HTERT RPE-1 (cell line): ENCODE data around the gene NAA80.

Experiments
- in situ Hi-C: fragments of 300-500 bp; cut with MboI; formaldehyde crosslinking; loops from 4 replicates; pipeline ENCODE4 v1.14.3; 2020; ENCODE audit warnings: low sequenced_read_pairs

The NAA80 gene

DNA sequence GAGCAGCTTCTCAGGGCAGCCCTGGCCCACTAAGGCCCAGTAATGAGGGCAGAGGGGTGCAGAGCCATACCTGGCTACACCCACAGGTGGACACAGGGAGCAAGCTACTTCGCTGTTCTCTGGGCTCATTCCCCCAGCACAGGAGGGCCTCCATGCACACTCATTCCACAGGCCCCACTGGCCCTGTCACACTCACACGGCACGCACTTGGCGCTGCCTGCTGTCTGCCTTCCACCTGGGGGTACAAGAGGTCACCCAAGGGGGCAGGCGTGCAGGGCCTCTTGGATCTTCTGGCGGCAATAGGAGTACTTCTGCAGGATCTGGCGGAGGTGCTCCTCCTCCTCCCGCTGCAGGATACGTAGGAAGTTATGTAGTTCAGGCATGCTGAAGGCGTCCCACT, 31.1 kb upstream of the NAA80 start:
- in situ Hi-C loops = no loop called here

DNA sequence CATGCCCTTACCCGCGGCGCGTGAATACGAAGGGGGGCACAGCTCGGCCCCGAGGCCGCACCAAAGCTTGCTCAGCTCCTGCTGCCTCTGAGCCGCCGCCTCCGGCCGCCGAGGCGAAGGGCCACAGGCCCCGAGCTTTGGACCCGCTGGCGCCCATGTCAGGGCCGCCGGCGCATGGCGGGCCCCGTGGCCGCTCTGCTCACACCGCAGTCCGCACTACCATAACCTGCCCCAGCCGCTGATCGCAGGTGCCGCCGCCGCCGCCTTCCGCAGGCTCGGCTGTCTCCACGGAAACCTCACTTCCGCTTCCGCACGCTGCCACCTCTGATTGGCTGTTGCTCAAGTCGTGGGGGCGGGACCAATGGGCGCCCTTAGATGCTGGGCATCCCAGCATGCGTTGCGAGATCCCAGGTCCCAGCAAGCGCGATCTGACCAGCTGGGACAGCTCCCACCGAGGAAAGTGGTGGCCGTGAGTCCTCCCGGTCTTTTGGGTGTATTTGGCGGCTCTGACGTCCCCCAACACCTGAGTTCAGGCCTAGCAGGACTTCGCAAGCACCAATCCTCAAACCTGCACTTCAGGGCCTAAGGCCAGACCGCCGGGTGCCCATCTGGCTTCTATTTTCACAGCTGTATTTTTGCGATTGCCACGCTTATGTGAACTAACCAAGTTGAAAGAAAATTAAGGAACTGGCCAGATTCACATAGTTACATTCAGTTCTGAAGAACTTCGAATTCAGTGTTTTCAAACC, 28.9 kb upstream of the NAA80 start, which contains the start of gene TUSC2:
Gene TUSC2 (minus strand): TSS at position 281 of the 749 bp plus-strand sequence. CDS start 124 bp downstream, at position 157.
- in situ Hi-C loops = no loop called here

DNA sequence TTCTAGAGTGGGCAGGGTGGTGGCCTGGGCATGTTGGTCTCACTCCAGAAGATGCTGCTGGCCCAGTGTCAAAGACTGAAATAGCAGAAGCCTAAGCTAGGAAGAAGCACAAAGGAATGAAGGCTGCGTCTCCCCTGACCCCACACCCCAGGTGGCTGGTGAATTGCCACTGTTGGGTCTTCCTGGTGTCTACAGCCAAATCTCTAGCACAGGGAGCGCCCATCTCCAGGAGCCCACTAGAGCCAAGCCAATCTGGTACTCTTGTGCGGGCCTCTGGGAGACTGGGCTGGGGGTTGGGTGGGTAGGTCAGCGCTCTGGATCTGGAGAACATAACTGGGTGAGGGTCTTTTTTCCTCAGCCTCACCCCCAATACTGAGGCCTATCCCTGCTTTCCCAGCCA, 27.9 kb upstream of the NAA80 start:
- in situ Hi-C loops = no loop called here

DNA sequence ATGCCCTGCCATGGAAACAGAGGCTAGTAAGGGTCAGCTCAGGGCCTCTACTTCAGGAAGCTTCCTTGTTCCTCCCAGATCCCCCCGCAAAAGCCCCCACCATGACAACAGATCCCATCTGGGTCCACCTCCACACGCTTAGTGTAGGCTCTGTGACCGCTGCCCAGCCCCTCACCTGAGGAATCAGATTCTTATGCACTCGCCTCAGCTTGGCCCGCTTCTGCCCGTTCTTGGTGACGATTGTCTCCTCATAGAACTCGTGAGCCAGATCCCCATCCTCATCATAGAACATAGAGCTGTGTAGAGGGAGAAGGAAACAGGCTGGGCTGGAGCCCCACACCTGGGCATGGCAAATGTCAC, 27.0 kb upstream of the NAA80 start:
- in situ Hi-C loops = no loop called here

DNA sequence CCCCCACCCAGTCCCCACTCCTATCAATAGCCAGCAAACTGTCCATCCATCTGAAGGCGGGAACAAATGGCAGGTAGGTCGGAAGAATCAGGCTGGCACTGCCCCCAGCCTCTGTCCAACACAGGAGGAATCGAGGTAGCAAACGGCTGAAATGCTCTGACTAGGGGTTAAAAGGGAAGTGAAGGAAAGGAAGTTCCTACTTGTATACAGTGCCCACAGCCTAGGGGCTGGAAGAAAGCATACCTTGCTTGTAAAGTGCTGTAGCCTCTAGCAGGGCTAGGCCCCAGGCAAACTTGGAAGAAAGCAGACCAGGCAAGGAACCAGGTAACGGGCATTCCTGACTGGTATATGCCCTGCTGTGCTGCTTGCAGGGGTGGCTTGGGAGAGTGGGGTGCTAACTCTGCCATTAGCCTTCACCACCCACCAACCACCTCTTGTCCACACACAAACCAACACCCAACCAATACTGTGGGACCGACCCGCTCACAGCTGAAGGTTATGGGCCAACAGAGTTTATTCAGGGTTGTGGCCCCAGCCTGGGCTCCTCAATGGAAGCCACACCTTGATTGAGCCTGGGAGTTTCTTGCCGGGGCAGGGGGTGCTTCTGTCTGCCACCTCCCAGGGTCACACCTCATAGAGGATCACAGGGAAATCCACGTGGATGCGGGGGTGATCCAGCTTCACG, 26.4 kb upstream of the NAA80 start:
- in situ Hi-C loops = no loop called here

DNA sequence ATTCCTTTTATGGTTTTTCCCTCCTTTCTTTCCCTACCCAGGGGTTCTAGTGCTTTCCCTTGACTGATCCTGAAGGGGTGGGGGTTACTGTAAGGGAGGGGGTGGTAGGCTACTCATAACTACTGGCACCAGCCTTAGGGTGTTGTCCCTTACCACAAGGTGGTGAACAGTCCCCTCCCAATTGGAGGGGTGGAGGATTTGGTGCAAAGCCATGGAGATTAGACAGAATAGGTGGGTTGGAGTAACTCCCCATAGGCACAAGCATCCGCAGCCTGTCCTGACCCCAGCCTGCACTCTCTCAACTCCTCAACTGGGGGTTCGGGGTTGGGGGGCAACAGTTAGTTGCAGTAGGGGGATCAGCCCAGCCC, 25.9 kb upstream of the NAA80 start:
- in situ Hi-C loops = no loop called here

DNA sequence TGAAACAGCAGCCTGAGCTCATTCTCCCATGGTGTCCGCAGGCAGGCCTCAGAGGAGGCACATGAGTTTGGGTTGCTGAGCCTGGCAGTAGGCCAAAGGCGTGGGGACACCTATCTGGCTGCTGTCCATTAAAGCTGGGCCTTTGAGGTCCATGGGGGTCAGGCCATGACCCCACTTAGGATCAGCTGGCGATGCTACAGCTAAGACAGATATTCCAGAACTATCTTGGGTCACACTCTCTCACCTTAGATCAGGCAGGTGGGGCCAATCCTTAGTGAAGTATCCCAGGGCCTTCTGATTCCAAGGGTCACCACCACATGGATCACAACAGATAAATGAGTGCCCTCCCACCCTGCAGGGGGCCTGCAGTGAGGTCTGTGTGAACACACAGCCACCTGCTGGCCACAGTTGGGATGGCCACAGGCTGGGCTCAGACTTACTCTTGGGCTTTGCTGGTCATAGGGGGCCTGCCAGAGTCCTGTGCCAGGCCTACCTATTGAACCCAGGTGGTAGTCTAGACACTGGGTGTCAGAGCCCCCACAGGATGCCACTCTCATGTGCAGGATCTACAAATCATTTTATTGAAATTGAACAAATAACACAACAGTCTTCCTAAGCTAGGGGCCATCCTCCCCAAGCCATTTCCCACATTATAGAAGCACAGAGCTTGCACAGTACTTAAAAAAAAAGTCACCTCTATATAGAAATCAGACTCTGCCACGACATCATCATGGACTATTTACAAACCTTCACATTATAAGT, 25.3 kb upstream of the NAA80 start:
- in situ Hi-C loops = no loop called here

DNA sequence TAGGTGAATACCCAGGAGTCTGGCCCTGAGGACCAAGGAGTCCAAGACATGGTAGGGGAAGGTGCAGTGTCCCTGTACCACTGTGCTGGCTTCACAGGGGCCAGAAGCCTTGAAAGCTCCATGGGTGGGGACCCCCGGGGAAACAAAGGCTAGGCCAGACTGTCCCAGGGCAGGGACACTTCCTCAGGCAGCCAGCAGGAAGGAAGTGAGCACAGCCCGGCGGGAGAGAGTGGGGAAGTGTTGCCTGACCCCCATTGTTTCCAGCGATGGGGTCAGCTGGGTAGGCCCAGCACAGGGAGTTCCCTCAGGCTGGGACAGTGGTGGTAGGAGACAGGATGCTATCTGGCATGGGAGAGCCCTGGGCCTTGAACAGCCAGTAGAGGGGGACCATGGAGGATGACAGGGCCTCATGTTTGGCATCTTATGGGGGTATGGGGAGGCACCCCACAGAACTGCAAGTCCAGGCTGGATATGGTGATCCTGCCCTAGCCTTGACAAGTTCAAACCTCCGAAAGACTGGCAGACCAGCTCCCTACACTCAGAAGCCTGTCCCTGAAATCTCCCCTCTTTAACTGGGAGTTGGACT, 24.5 kb upstream of the NAA80 start:
- in situ Hi-C loops = no loop called here

DNA sequence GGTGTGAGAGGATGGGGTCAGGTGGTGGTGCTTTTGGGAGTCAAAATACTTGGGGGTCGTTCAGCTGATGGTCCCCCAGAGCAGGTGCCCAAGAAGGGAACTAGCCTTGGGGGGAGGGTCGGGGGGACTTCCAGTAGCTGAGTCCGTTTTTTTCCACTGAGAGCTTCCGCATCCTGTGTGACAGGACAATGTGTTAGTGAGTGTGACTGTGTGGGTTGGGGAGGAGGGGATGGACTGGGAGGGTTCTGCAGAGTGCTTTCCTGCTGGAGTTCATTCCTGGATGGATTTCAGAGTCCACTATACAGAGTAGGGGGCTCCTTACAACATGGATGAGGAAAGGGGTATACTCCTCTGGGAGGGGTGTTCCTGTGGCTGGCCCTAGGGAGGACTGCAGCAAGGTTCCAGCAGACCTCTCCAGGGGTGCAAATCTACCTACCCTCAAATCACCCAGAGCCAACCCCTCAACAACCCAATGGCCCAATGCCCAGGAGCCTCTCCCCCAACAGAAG, 23.9 kb upstream of the NAA80 start:
- in situ Hi-C loops = no loop called here

DNA sequence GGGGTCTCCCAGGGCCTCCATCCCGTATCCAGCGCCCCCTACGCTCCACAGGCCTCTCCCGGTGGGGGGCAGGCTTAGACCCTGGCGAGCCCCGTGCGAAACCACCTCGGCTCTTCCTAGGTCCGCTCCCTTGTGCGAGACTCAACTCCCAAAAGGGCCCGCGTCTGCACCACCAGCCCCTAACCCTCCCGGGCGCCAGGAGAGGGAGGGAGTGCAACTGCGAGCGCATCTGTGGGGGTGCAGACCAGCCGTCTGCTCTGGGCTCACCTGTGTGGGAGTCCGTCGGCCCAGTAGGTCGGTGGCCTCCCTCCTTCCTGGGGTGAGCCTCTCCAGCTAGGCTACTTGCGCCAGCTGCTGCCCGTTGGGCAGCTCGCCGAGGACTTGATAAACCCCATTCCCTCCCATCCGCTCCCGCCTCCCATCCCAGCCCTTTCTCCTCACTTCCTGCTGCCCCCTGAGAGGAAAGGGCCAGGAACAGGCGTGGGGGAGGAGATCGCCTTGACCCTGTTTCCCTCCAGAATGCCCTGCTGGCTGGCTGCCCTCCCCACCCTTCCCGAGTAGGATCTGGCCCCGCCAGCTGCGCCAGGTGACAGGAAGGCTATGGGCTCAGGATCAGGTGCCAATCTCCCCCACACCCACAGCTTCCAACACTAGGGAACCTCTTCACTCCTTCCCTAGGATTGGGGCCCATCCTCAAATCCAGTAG, 23.3 kb upstream of the NAA80 start, which contains the start of gene HYAL2:
Gene HYAL2 (minus strand): TSS at position 360 of the 706 bp plus-strand sequence. CDS start 2,256 bp downstream, outside the sequence.
- in situ Hi-C loops = no loop called here

DNA sequence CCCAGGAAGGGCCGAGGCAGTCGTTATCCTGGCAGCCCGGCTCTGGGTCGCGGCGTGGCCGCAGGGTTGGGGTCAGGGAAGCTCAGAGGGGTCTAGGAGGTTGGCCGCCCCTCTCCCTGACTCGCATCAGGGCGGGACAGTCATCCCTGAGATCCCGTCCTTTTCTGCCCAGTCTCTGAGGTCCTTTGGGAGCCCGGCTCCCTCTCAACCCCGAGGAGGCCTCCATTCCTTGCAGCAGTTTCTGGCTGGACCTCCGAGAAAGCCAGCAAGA, 22.8 kb upstream of the NAA80 start:
- in situ Hi-C loops = no loop called here

DNA sequence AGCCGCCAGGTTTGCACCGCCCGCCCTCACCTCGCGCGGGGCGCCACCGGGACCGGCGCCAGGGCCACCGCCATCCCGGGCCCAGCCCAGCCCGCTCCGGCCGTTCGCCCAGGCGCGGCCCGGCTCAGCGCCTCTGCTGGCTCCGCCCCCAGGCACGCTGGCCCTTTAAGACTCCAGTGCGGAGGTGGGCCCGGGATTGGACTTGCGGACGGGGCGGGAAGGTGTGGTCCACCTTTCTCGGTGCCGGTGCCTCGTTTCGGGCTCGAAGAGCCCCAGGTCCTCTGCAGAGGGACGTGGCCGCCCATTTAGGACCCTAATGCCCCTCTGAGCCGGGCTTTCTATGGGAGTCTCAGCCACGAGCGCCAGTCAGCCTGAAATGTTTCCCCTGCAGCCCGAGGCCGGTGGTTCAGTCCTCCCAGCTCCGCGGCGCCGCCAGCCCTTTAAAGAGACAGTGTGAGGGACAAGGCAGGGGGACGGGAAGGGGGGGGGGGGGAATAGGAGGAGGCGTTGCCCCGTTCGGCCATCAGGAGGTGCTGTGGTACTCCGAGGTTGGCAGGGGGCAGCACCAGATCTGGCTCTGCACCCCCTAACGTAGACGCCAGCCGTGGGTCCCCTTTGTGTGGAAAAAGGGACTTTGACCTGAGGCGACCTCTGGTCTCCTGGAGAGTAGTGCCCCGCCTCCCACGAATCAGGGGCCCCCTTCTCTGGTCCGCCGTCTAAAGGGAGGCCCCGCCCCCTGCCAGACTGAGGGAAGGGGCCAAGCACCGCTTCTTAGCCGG, 22.3 kb upstream of the NAA80 start:
- in situ Hi-C loops = no loop called here

DNA sequence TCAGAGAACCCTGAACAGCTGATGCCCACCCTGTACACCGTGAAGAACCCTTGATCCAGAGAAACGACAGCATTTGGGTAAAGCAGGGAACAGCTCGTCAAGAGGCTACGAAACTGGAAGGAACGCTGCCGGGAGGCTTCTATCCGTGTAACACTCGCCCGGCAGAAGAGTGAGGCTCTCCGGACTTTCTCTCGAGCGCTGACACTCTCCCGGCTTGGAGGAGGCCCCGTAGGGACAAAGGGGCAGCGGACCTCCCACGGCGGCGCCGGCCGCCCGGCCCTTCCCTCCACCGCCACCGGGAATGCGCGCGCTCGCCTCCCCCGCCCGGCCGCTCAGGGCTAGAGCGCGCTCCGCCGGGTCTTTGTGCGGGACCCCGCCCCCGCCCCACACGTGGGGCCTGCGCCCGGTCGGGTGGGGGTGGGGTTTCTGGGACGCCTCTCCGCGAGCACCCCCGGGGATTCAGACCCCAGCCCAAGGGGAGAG, 21.7 kb upstream of the NAA80 start:
- in situ Hi-C loops = no loop called here

DNA sequence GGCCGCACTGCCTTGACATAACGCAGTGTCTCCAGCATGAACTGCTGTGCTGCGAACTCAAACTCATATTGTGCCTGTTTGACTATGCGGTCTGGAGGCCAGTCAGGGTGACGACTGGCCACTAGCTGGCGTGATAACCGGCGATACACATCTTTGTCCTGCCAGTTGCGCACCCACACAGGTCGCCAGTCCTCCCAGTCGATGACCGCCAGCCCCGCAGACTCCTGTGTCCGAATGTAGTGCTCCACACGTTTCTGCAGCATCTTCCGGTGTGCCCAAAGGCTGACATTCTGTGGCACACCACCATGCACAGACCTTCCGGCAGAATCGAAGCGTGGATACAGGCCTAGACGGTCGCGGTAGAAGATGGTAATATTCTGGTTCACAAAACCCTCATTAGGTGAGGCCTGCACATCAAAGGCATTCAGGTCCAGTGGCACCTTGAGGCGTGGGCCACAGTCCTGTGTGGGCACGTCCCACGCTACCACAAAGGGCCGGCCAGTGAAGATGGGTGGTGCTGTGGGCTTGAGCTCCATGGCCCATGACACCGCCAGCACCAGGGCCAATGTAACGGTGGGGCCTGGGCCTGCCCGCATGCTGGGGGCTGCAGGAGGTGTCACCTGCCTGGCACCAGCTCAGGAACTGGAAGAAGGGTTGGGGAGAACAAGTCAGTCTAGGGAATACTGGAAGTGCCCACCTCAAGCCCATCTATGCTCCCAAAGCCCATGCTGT, 20.9 kb upstream of the NAA80 start:
- in situ Hi-C loops = no loop called here

DNA sequence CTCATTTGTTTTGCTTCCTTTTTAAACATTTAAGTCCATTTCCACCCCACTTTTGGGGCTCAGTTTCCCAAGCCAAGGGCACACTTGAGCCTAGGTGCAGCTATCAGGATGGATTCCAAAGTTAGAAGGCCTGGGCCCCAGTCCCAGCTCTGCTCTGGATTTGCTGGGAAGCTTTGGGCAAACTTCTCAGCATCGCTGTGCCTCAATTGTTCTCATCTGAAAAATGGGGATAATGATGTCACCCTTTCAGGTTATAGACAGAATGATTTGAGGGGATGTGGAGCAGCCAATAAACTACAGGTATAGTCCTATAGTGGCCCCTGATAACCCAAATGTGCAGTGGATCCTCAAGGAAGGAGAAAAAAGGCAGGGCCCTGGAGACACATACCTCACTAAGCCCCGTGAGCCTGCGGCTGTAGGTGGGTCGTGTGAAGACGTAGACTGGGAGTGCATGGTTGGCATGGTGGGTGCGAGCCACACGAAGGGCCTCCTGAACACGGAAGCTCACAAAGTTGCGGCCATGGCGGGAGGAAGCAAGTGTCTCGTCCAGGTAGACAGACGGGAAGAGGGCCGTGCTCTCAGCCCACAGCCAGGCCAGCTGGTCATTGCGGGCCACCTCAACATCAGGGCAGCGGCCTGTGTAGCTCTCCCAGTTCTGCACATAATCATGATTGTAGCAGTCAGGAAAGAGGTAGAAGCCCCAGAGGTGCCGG, 20.1 kb upstream of the NAA80 start:
- in situ Hi-C loops = no loop called here

DNA sequence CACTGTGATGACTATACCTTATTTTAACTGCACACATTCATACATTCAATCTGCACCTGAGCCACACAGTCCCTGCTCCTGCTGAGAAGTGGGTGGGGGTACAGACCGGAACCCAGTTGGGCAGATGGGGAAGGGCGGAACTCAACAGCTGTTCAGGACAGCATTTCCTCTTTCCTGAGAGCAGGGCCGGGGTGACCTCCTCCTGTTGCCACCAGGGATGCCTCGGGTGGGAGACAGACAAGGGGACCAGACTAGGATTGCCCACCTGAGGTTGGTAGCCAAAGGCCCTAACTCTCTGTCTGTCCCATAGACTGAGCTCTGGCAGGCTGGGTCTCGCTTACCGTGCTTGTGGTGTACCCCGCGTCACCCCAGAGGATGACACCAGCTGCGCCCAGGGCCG, 19.4 kb upstream of the NAA80 start:
- in situ Hi-C loops = no loop called here

DNA sequence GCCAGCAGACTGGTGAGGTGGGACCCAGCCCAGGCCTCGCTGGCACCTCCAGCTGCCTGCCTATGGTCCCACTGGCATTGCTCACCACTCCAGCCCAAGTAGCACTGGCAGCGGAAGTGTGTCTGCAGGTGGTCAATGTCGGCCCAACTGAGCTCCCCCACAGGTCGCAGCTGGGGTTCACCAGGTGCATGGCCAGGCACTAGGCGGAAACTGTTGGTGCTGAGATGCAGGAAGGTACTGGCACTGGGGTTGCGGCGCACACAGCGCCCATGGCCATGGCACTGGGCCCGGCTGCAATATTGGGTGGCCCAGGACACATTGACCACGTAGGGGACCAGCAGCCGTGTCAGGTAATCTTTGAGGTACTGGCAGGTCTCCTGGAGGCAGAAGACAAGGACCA, 19.0 kb upstream of the NAA80 start:
- in situ Hi-C loops = no loop called here

DNA sequence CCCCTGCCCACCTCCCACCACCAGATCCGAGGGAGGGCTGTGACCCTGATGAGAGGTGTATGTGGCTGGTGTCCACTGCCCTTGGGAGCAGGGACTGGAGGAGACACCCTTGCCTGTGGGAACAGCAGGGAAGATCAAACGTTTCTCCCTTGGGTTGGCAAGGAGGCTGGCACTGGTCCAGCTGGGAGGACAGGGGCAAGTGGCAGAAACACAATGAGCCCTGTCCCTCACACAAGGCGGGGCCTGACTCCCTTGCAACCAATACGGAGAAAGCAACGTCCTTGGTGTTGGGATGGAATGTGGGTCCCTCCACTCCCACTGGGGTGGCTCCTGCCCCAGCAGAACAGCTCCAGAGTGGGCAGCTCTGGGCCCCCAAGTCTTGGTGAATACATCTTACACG, 18.1 kb upstream of the NAA80 start:
- in situ Hi-C loops = no loop called here
